ENCODE measurements around the gene HMX1.

GRCh38 chr4:8819473-8820177, 52.0 kb downstream of the HMX1 start:
- TF ChIP-seq CTCF (IDR thresholded peaks at IDR 0.05) = no peak
- no peak for TF ChIP-seq POLR2A (IDR thresholded peaks at IDR 0.05)
